ENCODE measurements around the gene NCKAP5.
"Not testable (repeated sequence)": the region's sequence is repeated elsewhere in the genome, so short reads cannot be mapped to it uniquely, and the experiment has no call there.

Gene NCKAP5

GRCh38 chr2:132725148-132725547 is 843.1 kb downstream of the NCKAP5 start:
- DNase-seq: no peak

- no peak for DNase-seq
These were observed 846.3 kb downstream of the NCKAP5 start for GRCh38 chr2:132721938-132722337.

- DNase-seq: no peak
These were observed 847.9 kb downstream of the NCKAP5 start for GRCh38 chr2:132720393-132720792.

- no peak for DNase-seq
These were observed 848.8 kb downstream of the NCKAP5 start for GRCh38 chr2:132719480-132719879.

GRCh38 chr2:132716954-132717353 is 851.3 kb downstream of the NCKAP5 start:
- no peak for DNase-seq

GRCh38 chr2:132715386-132716351 is 852.6 kb downstream of the NCKAP5 start:
- no peak for DNase-seq

GRCh38 chr2:132703396-132703795 is 864.9 kb downstream of the NCKAP5 start:
- no peak for DNase-seq

GRCh38 chr2:132701810-132702209 is 866.5 kb downstream of the NCKAP5 start:
- no peak for DNase-seq

- not testable (repeated sequence) for DNase-seq
These were observed 868.5 kb downstream of the NCKAP5 start for GRCh38 chr2:132699802-132700201.

- not testable (repeated sequence) for DNase-seq
These were observed 869.9 kb downstream of the NCKAP5 start for GRCh38 chr2:132698347-132698746.

- no peak for DNase-seq
These were observed 870.6 kb downstream of the NCKAP5 start for GRCh38 chr2:132697556-132698205.

GRCh38 chr2:132692816-132693215 is 875.4 kb downstream of the NCKAP5 start:
- no peak for DNase-seq

GRCh38 chr2:132691556-132691955 is 876.7 kb downstream of the NCKAP5 start:
- no peak for DNase-seq

GRCh38 chr2:132690664-132691303 is 877.5 kb downstream of the NCKAP5 start:
- no peak for DNase-seq

- no peak for DNase-seq
These were observed 886.5 kb downstream of the NCKAP5 start for GRCh38 chr2:132681766-132682165.

- DNase-seq: no peak
These were observed 887.7 kb downstream of the NCKAP5 start for GRCh38 chr2:132680544-132680943.

GRCh38 chr2:132678483-132678882 is 889.8 kb downstream of the NCKAP5 start:
- no peak for DNase-seq

GRCh38 chr2:132677661-132678060 is 890.6 kb downstream of the NCKAP5 start:
- no peak for DNase-seq

- DNase-seq: no peak
These were observed 891.3 kb downstream of the NCKAP5 start for GRCh38 chr2:132676999-132677398.

- DNase-seq: no peak
These were observed 897.0 kb downstream of the NCKAP5 start for GRCh38 chr2:132671151-132671835.

- DNase-seq: no peak
These were observed 897.6 kb downstream of the NCKAP5 start for GRCh38 chr2:132670496-132671150.

- no peak for DNase-seq
These were observed 898.3 kb downstream of the NCKAP5 start, which contains the start of gene LYPD1 for GRCh38 chr2:132669908-132670495. Gene LYPD1, minus strand, starts transcription at chr2:132670205. Its CDS starts 273 bp downstream, at chr2:132669932.
